ENCODE measurements around the gene ZNF219.

GRCh38 chr14:21093018-21093417 lies 5.4 kb downstream of the ZNF219 start:
- TF ChIP-seq ZNF274 (IDR thresholded peaks at IDR 0.05; ENCODE audit: low read depth, low read length) (no peak), YY1 (IDR thresholded peaks at IDR 0.05; ENCODE audit: insufficient read depth, insufficient read length) (no peak), SUZ12 (IDR thresholded peaks at IDR 0.05; ENCODE audit: extremely low read depth, insufficient read depth, insufficient read length) (no peak)

Data from NT2/D1 (cell line).